Peyer's patch (tissue), 4 donors: ENCODE results near the gene MARS1. TPM values are rescaled to one million over a fixed set of nuclear protein-coding genes. Genes with fewer than 3 reads are reported as not detected.

Experiments used
- DNase-seq, 3 donors: peaks; one replicate each; pipeline ENCODE4 v3.0.0-alpha.2; 2017 to 2019
- H3K27ac ChIP-seq, 4 donors: fragments of 200-600 bp; sonication (generic); one replicate each; pipeline ENCODE4 v1.5.1; 2016 to 2019
- H3K27me3 ChIP-seq, 2 donors: fragments of 200-600 bp; sonication (generic); one replicate each; pipeline ENCODE4 v1.5.1; 2019
- H3K36me3 ChIP-seq, 3 donors: fragments of 200-600 bp; sonication (generic); one replicate each; pipeline ENCODE4 v1.5.1; 2016 to 2019
- H3K4me1 ChIP-seq, 4 donors: fragments of 200-600 bp; sonication (generic); one replicate each; pipeline ENCODE4 v1.5.1; 2016 to 2019
- H3K4me3 ChIP-seq, 4 donors: fragments of 200-600 bp; sonication (generic); 1 replicate in 3 of 4; 2 replicates in 1 of 4; pipeline ENCODE4 v1.5.1; 2016 to 2019; ENCODE audit warnings: mild to moderate bottlenecking in 1 of 4
- H3K9me3 ChIP-seq, 4 donors: fragments of 200-600 bp; sonication (generic); one replicate each; pipeline ENCODE4 v1.5.1; 2016 to 2019; ENCODE audit warnings: mild to moderate bottlenecking in 1 of 4
- POLR2A ChIP-seq, 2 donors: fragments of 450-650 bp; IDR thresholded peaks; one replicate each; pipeline ENCODE4 v1.5.1; 2017; ENCODE audit warnings: antibody characterized with exemption in 2 of 2, mild to moderate bottlenecking in 2 of 2, moderate library complexity in 2 of 2
- total RNA-seq, 4 donors: library from RNA; depleted of rRNA; stranded (reverse); fragments of >200 nt; gene quantifications; one replicate each; pipeline ENCODE4 v1.1.0, GENCODE V29; 2016
- TF ChIP-seq, protein P1 (sequence below), 6 experiments: fragments of 450-650 bp in 4 of 6; fragments of 200-600 bp in 2 of 6; sonication (generic) in 1 of 6; IDR thresholded peaks; one replicate each; pipeline ENCODE4 v1.5.1; 2017 to 2019; ENCODE audit warnings: antibody characterized with exemption in 6 of 6, mild to moderate bottlenecking in 3 of 6, moderate library complexity in 1 of 6

The MARS1 gene
- total RNA-seq, 4 donors from 2014 or later = 40.6 to 97.4 (median 63.5) TPM

DNA sequence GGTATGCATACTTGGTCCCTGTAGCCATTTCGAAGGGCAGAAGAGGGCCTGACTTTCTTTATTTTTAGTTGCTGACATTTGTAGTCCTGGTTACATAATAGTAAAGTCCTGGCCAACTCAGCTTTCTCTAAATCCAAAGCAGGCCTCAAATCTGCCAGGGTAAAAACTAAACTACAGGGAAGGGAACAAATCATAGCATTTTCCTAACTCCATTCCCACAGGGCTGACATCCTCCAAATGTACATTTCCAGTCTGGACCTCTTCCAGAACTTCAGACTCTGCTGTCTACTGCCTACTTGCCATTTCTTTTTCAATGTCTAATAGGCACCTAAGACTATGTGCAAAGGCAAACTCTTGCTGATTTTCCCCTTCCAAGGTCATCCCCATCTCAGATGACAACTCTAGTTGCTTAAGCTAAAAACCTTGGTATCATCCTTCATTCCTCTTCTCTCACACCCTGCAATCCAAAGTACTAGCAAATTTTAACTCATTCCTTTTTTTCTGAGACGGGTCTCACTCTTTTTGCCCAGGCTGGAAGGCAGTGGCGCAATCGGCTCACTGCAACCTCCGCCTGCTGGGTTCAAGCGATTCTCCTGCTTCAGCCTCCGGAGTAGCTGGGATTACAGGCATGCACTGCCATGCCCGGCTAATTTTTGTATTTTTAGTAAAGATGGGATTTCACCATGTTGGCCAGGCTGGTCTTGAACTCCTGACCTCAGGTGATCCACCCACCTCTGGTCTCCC, 30.5 kb downstream of the MARS1 start:
- TF ChIP-seq POLR2A (IDR thresholded peaks at IDR 0.05) = no peak
- TF ChIP-seq, protein P1, sequence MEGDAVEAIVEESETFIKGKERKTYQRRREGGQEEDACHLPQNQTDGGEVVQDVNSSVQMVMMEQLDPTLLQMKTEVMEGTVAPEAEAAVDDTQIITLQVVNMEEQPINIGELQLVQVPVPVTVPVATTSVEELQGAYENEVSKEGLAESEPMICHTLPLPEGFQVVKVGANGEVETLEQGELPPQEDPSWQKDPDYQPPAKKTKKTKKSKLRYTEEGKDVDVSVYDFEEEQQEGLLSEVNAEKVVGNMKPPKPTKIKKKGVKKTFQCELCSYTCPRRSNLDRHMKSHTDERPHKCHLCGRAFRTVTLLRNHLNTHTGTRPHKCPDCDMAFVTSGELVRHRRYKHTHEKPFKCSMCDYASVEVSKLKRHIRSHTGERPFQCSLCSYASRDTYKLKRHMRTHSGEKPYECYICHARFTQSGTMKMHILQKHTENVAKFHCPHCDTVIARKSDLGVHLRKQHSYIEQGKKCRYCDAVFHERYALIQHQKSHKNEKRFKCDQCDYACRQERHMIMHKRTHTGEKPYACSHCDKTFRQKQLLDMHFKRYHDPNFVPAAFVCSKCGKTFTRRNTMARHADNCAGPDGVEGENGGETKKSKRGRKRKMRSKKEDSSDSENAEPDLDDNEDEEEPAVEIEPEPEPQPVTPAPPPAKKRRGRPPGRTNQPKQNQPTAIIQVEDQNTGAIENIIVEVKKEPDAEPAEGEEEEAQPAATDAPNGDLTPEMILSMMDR (IDR thresholded peaks at IDR 0.05) = no peak
- Histone ChIP-seq H3K4me1 (peaks cover 4 to 32% (median 20%) of the 10 kb centered on the region in 4 donors), H3K4me3 (peak overlapping the region in 2 of 4 donors; percentile 66 to 81), H3K36me3 (peaks cover 0 to 40% (median 0%) of the 10 kb centered on the region in 3 donors), H3K27ac (peak overlapping the region in 3 of 4 donors; percentile 11 to 94 (median 42)), H3K27me3 (no peaks in the 10 kb centered on the region), H3K9me3 (no peaks in the 10 kb centered on the region)
- DNase-seq = no peak

DNA sequence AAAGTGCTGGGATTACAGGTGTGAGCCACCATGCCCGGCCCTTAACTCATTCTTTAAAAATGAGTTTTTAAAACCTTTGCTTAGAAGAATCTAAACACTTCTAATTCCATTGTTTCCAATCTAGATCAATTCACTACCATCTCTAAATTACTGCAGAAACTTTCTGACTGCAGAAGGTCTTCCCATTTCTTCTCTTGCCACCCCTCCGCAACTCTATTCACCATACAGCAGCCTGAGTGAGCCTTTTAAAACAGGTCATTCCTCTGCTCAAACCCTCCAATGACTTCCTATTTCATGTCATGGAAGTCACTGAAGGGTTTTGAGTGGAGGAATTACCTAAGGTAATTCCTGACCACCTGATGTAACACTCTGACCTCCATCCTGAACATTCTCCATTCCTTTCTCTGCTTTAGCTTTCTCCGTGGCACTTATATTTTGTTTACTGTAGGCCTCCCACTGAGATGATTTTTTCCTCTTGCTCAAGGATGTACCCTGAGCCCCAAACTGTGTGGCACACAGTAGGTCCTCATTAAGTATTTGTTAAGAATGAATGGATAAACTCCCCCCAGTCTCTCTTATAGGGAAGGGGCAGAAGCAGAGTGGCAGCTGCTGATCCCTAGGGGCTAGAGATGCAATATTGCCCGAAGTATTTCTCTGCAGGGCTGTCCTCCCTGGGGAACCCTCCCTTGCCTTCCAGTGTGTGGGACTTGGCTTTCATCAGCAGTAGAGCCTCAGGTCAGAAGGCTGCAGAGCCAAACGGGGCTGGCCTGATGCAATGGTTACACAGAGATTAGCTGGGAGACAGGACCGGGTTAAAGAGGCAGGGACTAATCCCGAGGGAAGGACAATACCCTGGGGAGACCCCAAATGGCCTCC, 31.3 kb downstream of the MARS1 start:
- no peak for TF ChIP-seq POLR2A (IDR thresholded peaks at IDR 0.05)
- TF ChIP-seq, protein P1 (IDR thresholded peaks at IDR 0.05) = no peak
- Histone ChIP-seq H3K9me3 (no peaks in the 10 kb centered on the region), H3K4me1 (peaks cover 4 to 41% (median 27%) of the 10 kb centered on the region in 4 donors), H3K4me3 (peak overlapping the region; percentile 43 to 81 (median 60)), H3K36me3 (peaks cover 0 to 33% (median 0%) of the 10 kb centered on the region in 3 donors), H3K27me3 (no peaks in the 10 kb centered on the region), H3K27ac (peak overlapping the region; percentile 90 to 98 (median 96))
- DNase-seq = peak in 1 of 3 donors; percentile 56

DNA sequence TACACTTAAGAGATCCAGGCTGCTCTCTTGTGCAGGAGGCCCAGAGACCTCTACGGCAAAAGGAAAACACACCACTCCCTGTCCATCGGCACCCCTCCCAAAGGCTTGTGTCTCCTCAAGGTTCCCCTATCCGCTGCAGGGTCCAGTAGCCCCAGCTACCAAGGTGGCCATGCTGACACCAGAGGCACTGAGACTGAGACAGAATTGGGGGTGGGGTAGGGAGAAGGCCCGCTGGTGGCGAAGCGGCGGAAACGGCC, 31.9 kb downstream of the MARS1 start:
- Histone ChIP-seq H3K4me3 (peak overlapping the region; percentile 43 to 81 (median 60)), H3K4me1 (peaks cover 4 to 46% (median 29%) of the 10 kb centered on the region in 4 donors), H3K36me3 (peaks cover 0 to 27% (median 0%) of the 10 kb centered on the region in 3 donors), H3K9me3 (no peaks in the 10 kb centered on the region), H3K27me3 (no peaks in the 10 kb centered on the region), H3K27ac (peak overlapping the region; percentile 90 to 98 (median 96))
- TF ChIP-seq, protein P1 (IDR thresholded peaks at IDR 0.05) = no peak
- TF ChIP-seq POLR2A (IDR thresholded peaks at IDR 0.05) = no peak
- no peak for DNase-seq

DNA sequence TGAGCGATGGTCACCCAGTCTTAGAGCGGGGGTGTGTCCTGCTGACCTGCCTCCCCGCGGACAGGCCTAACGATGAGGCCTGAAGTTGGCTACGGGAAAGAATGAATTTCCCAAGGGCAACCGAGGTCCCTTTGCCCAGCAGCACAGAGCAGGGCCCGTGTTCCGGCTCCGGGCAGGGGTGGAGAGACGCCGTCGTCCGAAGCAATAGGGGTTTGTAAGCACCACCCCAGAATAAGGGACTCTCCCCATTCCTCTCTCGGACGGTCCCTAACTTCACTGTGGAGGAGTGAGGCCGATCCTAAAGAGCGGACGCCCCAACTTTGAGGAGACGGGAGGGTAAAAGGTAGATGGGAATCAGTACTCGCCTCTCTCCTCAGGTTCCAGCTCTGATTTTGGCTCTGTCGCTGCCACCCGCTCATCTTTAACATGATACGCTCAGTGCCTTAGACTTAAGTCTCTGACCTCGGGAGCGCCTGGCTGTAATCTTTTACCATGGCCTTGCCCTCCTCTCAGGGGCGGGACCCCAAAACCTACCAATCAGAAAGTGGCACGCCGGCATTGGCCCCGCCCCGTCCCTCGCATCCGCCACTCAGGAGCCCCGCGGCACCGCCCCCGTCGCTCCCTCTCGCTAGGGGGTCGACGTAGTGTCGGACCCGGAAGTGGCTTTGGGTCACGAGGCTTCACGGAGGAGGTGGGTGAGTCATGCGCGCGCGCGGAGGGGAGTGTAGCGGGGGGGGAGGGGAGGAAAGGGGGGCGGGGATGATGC, 32.4 kb downstream of the MARS1 start, which contains the start of gene DDIT3:
Gene DDIT3 (minus strand): TSS at position 462 of the 766 bp plus-strand sequence. CDS start 3,108 bp downstream, outside the sequence.
- Histone ChIP-seq H3K36me3 (peaks cover 0 to 25% (median 0%) of the 10 kb centered on the region in 3 donors), H3K27ac (peak within 1 kb of the TSS; percentile 90 to 98 (median 96)), H3K4me3 (peak within 1 kb of the TSS; percentile 43 to 83 (median 68)), H3K27me3 (no peaks in the 10 kb centered on the region), H3K4me1 (peaks cover 4 to 51% (median 29%) of the 10 kb centered on the region in 4 donors), H3K9me3 (no peaks in the 10 kb centered on the region)
- TF ChIP-seq, protein P1 (IDR thresholded peaks at IDR 0.05) = peak in 1 of 6 experiments; percentile 2
- TF ChIP-seq POLR2A (IDR thresholded peaks at IDR 0.05) = peak; percentile 99 to 100
- peak; percentile 100 for DNase-seq

DNA sequence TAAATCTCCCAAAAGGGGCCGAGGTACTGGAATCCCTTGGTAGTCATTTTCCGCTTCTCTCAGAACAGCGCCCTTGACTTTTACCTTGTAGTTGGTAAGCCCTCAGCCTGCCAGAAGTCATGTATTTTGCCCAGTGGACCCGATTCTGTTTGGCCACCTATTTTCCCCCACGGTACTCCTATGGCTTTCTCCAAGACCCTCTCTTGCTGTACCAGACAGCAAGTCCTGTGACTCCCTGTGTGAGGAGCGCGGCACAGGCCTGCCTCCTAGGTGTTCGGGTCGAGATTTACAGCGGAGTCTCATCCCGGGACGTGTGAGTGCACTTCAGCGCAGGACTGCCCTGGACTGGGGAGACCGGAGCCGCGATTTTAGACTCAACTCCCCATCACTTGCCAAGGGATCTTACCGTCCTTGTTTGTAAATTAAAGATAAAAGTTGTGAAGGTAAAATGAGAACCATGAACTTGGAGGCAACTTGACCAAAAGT, 33.7 kb downstream of the MARS1 start:
- TF ChIP-seq, protein P1 (IDR thresholded peaks at IDR 0.05) = no peak
- no peak for TF ChIP-seq POLR2A (IDR thresholded peaks at IDR 0.05)
- Histone ChIP-seq H3K27ac (peak overlapping the region; percentile 90 to 98 (median 96)), H3K4me3 (peak overlapping the region in 3 of 4 donors; percentile 79 to 83 (median 81)), H3K4me1 (peaks cover 4 to 60% (median 29%) of the 10 kb centered on the region in 4 donors), H3K9me3 (no peaks in the 10 kb centered on the region), H3K27me3 (no peaks in the 10 kb centered on the region), H3K36me3 (peaks cover 0 to 26% (median 0%) of the 10 kb centered on the region in 3 donors)
- DNase-seq = peak; percentile 44 to 74 (median 66)
